Motor neuron (in vitro differentiated cells): Measurements from ENCODE around the gene EPPIN. TPM values are rescaled to one million over a fixed set of nuclear protein-coding genes. Genes with fewer than 3 reads are reported as not detected.
A peak's percentile ranks its signal among the peaks of the same experiment; 100 is the strongest.
"Not testable (repeated sequence)": the region's sequence is repeated elsewhere in the genome, so short reads cannot be mapped to it uniquely, and the experiment has no call there.

Experiments used
- ATAC-seq, 8 experiments: fragments of 200-7000 bp; cut with Tn5 transposase; replicated peaks in 6 of 8; 2 replicates each; pipeline ENCODE4 v1.8.0; 2021; ENCODE audit warnings: mild to moderate bottlenecking in 8 of 8, moderate library complexity in 8 of 8
- H3K27ac ChIP-seq, 2 donors: fragments of 250-450 bp; sonication (Bioruptor Pico); 2 replicates each; pipeline ENCODE4 v1.9.0; 2021; ENCODE audit warnings: antibody characterized with exemption in 2 of 2, mild to moderate bottlenecking in 2 of 2, moderate library complexity in 1 of 2
- H3K4me1 ChIP-seq, 2 donors: fragments of 250-450 bp; sonication (Bioruptor Pico); replicated peaks in 1 of 2; 2 replicates each; pipeline ENCODE4 v1.6.1; 2021; ENCODE audit warnings: antibody characterized with exemption in 2 of 2, mild to moderate bottlenecking in 2 of 2, moderate library complexity in 1 of 2
- H3K4me3 ChIP-seq, 5 donors: fragments of 250-450 bp; sonication (Bioruptor Pico); 2 replicates each; pipeline ENCODE4 v1.9.0; 2021; ENCODE audit warnings: antibody characterized with exemption in 5 of 5, mild to moderate bottlenecking in 5 of 5, moderate library complexity in 4 of 5
- WGBS, 10 experiments: fragments of 450-650 bp; shearing (Covaris generic); methylation state at CpG; one replicate each; pipeline ENCODE4 v1.0.0; 2022; 5-methylcytosine and 5-hydroxymethylcytosine counted together
- in situ Hi-C, 9 experiments: fragments of 400-800 bp; cut with MboI; loops; one replicate each; pipeline ENCODE4 v1.15.0; 2021; ENCODE audit warnings: low sequenced_read_pairs in 9 of 9, low pct_unique_long_range_greater_than_20kb in 2 of 9; ENCODE audit not compliant: unreplicated experiment in 9 of 9
- total RNA-seq, 8 experiments: library from RNA; unstranded; fragments of 300-600 nt; gene quantifications; 2 replicates each; pipeline versions ENCODE4 v1.2.3 to v1.2.4, GENCODE V29; 2022

The EPPIN gene
- total RNA-seq, 8 experiments from 2014 or later, result 0.27 to 1.1 (median 0.57) TPM; not detected in 2

DNA sequence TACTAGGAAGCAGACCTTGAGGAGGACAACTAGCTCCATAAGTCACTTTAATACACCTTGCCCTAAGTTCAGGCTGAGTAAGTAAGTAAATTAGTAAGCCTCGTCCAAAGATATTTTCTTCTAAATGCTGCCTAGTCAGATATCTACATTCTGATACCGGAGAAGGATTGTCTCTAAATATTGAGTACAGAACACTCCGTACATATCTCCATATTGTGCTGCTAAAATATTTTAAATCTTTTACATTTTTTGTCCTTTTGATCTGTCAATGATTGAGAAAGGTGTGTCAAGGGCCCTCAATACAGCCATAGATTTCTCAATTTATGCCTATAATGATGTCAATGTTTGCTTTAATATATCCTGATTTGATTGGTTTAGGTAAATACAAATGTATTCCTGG lies 28.7 kb upstream of the EPPIN start:
- 30 to 100% (median 93%) methylated on average over 1 to 3 of the region's 3 CpGs; no CpG with 5 or more reads in 2 of the 10 experiments for WGBS, 10 experiments
- in situ Hi-C loops, result no loop called here

DNA sequence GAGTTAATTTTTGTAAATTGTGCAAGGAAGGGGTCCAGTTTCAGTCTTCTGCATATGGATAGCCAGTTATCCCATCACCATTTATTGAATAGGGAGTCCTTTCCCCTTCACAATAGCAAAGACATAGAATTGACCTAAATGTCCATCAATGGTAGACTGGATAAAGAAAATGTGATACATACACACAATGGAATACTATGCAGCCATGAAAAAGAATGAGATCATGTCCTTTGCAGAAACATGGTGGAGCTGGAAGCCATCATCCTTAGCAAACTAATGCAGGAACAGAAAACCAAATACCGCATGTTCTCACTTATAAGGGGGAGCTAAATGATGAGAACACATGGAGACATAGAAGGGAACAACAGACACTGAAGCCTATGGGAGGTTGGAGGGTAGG lies 22.4 kb upstream of the EPPIN start:
- 0 to 100% (median 100%) methylated on average over 1 of the region's 1 CpG; no CpG with 5 or more reads in 3 of the 10 experiments for WGBS, 10 experiments
- H3K27ac ChIP-seq, H3K4me3 ChIP-seq, ATAC-seq, H3K4me1 ChIP-seq: not testable (repeated sequence)
- in situ Hi-C loops, result loop anchor here in 2 of 9 experiments (25.0 kb wide), 1 partner anchor 193 kb away; no protein-coding TSS in a partner anchor

More for the DNA sequence above, 28.7 kb upstream of the EPPIN start:
- Histone ChIP-seq H3K4me3 (no peak overlapping the region), H3K4me1 (peaks cover 4 to 7% of the 10 kb centered on the region in 2 donors), H3K27ac (no peak overlapping the region)
- no peak for ATAC-seq

DNA sequence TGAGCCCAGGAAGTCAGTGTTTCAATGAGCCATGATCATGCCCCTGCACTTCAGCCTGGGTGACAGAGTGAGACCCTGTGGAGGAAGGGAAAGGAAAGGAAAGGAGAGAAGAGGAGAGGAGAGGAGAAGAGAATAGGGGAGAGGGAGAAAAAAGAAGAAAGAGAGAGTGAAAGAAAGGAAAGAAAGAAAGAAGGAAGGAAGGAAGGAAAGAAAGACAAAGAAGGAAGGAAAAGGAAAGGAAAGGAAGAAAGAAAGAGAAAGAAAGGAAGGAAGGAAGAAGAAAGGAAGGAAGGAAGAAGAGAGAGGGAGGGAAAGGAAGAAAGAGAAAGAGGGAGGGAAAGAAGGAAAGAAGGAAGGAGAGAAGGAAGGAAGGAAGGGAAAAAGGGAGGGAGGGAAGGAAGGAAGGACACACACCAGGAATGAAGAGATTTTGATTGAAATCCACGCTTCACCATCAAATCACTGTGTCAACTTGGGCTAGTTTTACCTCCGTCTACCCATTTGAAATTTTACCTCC lies 17.6 kb upstream of the EPPIN start:
- no peak overlapping the region for H3K4me3 ChIP-seq
- in situ Hi-C loops, result loop anchor here in 2 of 9 experiments (25.0 kb wide), 1 partner anchor 197 kb away; no protein-coding TSS in a partner anchor
- ATAC-seq, result no peak

DNA sequence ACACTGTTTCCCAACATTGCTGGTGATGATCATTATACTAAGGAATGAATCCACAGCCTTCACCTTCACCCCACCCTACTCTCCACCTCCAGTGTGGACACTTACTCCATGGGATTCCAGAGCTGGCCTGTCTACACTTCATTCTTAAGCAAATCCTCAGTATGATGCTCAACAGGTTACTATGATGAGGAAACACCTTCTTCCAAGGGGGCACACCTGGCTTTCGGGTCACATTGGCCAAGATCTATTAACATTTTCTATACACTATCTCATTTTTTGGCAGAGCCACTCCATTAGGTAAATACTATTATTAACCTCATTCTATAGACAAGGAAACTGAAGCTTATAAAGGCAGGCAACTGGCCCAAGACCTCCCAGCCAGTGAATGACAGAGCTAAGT lies 8.0 kb upstream of the EPPIN start:
- Histone ChIP-seq H3K4me1 (no peaks in the 10 kb centered on the region), H3K4me3 (no peak overlapping the region), H3K27ac (no peak overlapping the region)
- WGBS, 10 experiments, result 0 to 80% (median 59%) methylated on average over 1 of the region's 1 CpG; no CpG with 5 or more reads in 4 of the 10 experiments
- in situ Hi-C loops, result loop anchor here in 2 of 9 experiments (25.0 kb wide), 1 partner anchor 207 kb away; no protein-coding TSS in a partner anchor
- ATAC-seq, result no peak

More for the DNA sequence above, 17.6 kb upstream of the EPPIN start:
- H3K27ac ChIP-seq, result no peak overlapping the region
- WGBS, 10 experiments, result 16 to 93% (median 71%) methylated on average over 1 to 2 of the region's 2 CpGs; no CpG with 5 or more reads in 3 of the 10 experiments
- no peaks in the 10 kb centered on the region for H3K4me1 ChIP-seq

DNA sequence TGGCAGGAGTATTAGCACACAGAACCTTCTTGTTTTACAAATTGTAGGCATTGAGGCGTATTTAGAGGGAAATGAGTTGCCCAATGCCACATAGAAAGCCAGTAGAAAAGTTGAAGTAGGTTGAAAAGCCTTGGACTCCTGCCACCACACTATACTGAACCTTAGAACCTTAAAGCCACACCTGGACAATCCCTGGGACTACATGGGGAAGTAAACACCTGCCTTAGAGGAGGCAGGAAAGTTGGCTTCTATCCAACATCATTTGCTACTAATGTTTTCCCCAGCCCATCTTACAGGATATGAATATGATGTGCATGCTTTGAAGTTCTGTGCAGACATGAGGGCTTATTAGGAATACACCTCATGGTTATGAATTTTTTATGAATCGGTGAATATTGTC lies 5.3 kb upstream of the EPPIN start:
- in situ Hi-C loops, result loop anchor here in 2 of 9 experiments (25.0 kb wide), 1 partner anchor 210 kb away; no protein-coding TSS in a partner anchor
- WGBS, 10 experiments, result 7 to 83% (median 60%) methylated on average over 1 to 2 of the region's 2 CpGs; no CpG with 5 or more reads in 3 of the 10 experiments
- H3K4me3 ChIP-seq, result no peak overlapping the region
- H3K27ac ChIP-seq, result no peak overlapping the region
- ATAC-seq, result no peak
- H3K4me1 ChIP-seq, result no peaks in the 10 kb centered on the region

DNA sequence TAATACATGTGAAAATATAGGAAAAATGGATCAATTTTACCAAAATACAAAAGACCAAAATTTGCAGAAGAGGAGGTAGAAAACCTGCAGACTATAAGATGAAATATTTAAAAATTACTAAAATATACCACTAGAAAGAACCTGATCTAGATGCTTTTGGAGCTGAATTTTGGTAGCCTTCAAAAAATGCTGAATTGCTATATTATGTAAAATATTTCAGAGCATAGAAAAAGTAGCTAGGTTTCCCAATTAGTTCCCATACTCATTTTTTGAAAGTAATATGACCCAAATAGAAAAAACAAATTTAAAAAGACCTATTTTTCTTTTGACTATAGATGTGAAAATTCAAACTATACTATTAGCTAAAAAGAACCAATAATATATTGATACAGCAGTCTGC lies 3.6 kb upstream of the EPPIN start:
- Histone ChIP-seq H3K4me3 (no peak overlapping the region), H3K4me1 (no peaks in the 10 kb centered on the region), H3K27ac (no peak overlapping the region)
- ATAC-seq, result no peak
- in situ Hi-C loops, result loop anchor here in 2 of 9 experiments (25.0 kb wide), 1 partner anchor 212 kb away; no protein-coding TSS in a partner anchor

DNA sequence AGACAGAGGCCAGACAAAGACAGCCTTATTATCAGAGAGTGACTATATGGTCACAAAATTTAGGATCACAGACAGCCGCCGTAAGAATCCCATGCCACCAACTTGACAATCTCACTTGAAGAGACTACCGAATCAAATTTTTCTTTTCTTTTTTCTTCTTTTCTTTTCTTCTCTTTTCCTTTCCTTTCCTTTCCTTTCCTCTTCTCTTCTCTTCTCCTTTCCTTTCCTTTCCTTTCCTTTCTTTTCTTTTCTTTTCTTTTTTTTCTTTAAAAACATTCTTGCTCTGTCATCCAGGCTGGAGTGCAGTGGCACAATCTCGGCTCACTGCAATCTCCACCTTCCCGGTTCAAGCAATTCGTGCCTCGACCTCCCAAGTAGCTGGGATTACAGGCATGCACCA lies 1.2 kb upstream of the EPPIN start:
- H3K4me3 ChIP-seq, result no peak overlapping the region
- 43 to 96% (median 76%) methylated on average over 4 to 7 of the region's 7 CpGs; no CpG with 5 or more reads in 2 of the 10 experiments for WGBS, 10 experiments
- in situ Hi-C loops, result loop anchor here in 2 of 9 experiments (10.0 kb wide), 1 partner anchor 226 kb away; no protein-coding TSS in a partner anchor
- H3K4me1 ChIP-seq, result no peaks in the 10 kb centered on the region
- H3K27ac ChIP-seq, result no peak overlapping the region
- no peak for ATAC-seq

DNA sequence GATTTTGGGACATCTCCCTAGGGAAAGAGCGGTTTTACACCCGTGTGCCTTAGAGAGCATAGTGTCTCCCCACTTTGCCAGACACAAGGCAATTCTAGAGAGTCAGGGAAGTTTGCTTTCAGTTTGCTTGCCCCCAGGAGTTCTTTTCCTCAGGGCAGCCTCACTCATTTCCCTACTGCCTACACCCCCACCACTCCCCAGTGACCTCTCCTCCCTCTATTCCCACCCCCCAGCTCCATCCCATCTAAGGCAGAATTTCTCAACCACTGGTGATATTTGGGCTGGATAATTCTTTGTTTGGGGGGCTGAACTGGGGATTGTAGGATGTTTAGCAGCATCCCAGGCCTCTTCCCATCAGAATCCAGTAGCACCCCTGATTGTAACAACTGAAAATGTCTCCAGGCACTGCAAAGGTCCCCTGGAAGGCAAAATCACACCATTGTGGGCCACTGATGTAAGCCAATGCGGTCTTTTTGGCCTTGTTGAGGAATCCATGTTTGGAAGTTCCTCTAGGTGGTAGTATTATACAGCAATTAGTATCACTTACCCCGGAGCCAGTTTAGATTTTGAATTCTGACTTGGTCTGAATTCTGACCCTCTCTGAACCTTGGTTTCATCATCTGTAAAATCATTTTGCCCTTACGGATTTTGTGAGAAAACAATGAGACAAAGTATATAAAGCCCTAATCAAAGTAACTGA lies 1.3 kb downstream of the EPPIN start:
- WGBS, 10 experiments, result 0 to 36% (median 14%) methylated on average over 1 to 5 of the region's 5 CpGs
- in situ Hi-C loops, result loop anchor here in 2 of 9 experiments (10.0 kb wide), 1 partner anchor 229 kb away; no protein-coding TSS in a partner anchor
- no peaks in the 10 kb centered on the region for H3K4me1 ChIP-seq
- no peak overlapping the region for H3K4me3 ChIP-seq
- H3K27ac ChIP-seq, result no peak overlapping the region
- peak in 5 of 8 experiments; percentile 46 to 96 (median 78) for ATAC-seq

DNA sequence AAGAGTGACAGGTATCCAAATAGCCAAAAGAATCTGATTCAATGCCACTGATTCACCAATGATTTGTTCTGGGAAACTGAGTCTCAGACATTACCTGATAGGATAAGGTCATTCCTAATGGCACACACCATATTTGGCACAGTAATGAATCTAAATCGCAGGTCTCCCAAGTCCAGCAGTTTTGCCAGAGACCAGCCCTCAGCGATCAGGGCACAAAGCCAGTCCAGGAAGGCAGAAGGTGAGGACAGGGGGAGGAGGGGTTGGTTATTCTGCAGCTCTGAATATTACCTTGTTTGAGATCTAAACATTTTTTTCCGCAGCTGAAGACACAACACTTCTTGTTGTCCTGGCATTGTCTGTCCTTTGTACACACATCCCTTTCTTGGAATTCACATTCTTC lies 1.9 kb downstream of the EPPIN start:
- in situ Hi-C loops, result loop anchor here in 2 of 9 experiments (10.0 kb wide), 1 partner anchor 229 kb away; no protein-coding TSS in a partner anchor
- Histone ChIP-seq H3K27ac (no peak overlapping the region), H3K4me1 (no peaks in the 10 kb centered on the region), H3K4me3 (no peak overlapping the region)
- ATAC-seq, result no peak
- WGBS, 10 experiments, result 0 to 100% (median 50%) methylated on average over 1 to 2 of the region's 3 CpGs; no CpG with 5 or more reads in 1 of the 10 experiments

DNA sequence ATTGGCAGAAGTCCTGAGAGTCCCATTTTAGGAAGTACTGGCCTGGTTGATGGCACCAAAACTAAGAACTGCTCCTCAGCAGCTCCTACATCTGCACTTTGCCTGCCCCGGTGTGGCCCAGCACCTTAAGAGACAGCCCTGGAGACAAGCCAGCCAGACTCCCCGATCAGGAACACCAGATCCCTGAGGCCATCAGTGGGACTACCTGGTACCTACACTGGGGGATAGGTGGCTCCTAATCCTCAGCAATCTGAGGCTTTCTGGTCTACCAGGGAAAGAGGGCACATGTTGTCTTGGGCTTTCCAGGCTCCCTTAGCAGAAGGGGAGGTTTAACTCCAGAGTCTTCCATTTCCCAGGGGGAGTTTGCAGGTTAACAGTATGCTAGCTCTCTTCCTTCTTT lies 7.8 kb downstream of the EPPIN start, which contains the start of gene WFDC6:
TSS of gene WFDC6 (minus strand) at position 101 of the 400 bp plus-strand sequence. CDS start at position 26, 75 bp downstream.
- Histone ChIP-seq H3K4me3 (no peak within 1 kb of the TSS), H3K27ac (no peak within 1 kb of the TSS), H3K4me1 (no peaks in the 10 kb centered on the region)
- 13 to 83% (median 62%) methylated on average over 1 to 2 of the region's 2 CpGs; no CpG with 5 or more reads in 4 of the 10 experiments for WGBS, 10 experiments
- no peak for ATAC-seq
- in situ Hi-C loops, result no loop called here

DNA sequence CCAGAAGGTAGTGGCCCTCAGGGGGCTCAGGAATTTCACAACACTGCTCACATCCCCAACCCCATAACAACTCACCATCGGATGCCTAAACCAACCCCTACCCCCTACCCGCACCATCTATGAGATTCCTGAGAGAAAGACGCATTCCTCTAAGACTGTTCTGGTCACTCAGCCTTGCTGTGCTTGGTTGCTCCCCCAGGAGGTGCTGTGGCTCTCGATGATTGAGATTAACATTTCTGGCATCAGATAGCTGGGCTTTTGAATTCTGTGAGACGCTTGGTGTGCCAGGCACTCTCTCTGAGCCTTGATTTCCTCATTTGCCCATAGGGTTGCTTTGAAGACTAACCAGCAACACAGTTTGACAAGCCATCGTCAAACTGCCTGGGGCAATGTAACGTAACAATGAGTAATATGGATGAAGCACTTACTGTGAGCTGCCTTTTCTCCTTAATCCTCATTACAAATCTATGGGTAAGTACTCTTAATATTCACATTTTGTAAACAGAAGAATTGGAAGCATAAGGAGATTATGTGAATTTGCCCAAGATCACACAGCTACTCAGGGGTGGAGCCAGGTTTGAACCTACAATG lies 8.9 kb downstream of the EPPIN start:
- H3K27ac ChIP-seq, result no peak overlapping the region
- ATAC-seq, result peak in 3 of 8 experiments; percentile 42 to 80 (median 70)
- 18 to 90% (median 45%) methylated on average over 1 to 4 of the region's 7 CpGs; no CpG with 5 or more reads in 4 of the 10 experiments for WGBS, 10 experiments
- no peak overlapping the region for H3K4me3 ChIP-seq
- in situ Hi-C loops, result no loop called here
- H3K4me1 ChIP-seq, result no peaks in the 10 kb centered on the region

DNA sequence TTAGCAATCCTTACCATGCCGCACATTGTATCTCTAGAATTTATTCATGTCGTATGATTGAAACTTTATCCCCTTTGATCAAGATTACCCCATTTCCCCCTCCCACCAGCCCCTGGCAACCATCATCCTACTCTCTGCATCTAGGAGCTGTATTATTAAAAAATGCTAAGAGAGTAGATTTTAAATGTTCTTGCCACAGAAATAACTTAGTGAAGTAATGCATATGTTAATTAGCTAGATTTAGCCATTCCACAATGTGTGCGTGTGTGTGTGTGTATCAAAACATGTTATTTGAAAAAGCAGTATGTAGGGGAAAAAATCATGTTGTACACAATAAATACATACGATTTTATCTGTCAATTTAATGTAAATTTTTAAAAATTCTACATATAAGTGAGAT lies 19.9 kb downstream of the EPPIN start:
- Histone ChIP-seq H3K4me3 (no peak overlapping the region), H3K27ac (no peak overlapping the region), H3K4me1 (no peaks in the 10 kb centered on the region)
- WGBS, 10 experiments, result 12 to 68% (median 40%) methylated on average over 1 to 4 of the region's 4 CpGs; no CpG with 5 or more reads in 1 of the 10 experiments
- peak in 2 of 8 experiments; percentile 58 to 81 for ATAC-seq
- in situ Hi-C loops, result no loop called here

DNA sequence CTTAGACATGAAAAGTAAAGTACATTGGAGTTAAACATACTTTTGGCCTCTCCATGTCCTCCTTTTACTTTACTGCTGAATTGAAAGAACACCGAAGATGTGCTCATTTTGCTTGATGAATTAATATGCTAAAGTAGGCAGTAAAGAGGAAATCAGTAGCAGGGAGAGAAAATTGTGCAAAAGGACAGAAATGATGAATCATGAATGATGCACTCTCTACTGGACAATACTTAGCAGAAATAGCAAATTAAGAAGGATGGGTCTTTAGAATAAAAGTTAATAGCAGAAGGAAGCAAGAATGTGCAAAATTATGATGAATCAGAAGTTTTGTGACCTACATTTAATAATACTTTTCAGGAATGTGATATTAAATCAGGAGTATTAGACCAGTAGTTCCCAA lies 23.4 kb downstream of the EPPIN start:
- no peak overlapping the region for H3K4me3 ChIP-seq
- WGBS, 10 experiments, result 14 to 71% (median 38%) methylated on average over 1 of the region's 1 CpG; no CpG with 5 or more reads in 2 of the 10 experiments
- in situ Hi-C loops, result no loop called here
- no peak overlapping the region for H3K27ac ChIP-seq
- no peaks in the 10 kb centered on the region for H3K4me1 ChIP-seq
- ATAC-seq, result peak in 2 of 8 experiments; percentile 33 to 66
